B cell (primary cell): Measurements from ENCODE around the gene THY1. TPM values are rescaled to one million over a fixed set of nuclear protein-coding genes. Genes with fewer than 3 reads are reported as not detected.
"Not testable (repeated sequence)": the region's sequence is repeated elsewhere in the genome, so short reads cannot be mapped to it uniquely, and the experiment has no call there.

Experiments used
- ATAC-seq: fragments of 200-7000 bp; cut with Tn5 transposase; one replicate; pipeline ENCODE4 v1.10.0; 2021; ENCODE audit warnings: low read depth, mild to moderate bottlenecking, moderate number of reproducible peaks, moderate library complexity
- CTCF ChIA-PET: fragments of 350-600 bp; sonication (Branson Sonifier 250); formaldehyde crosslinking; loops from one replicate; lab custom pipeline; 2021; ENCODE audit warnings: antibody characterized with exemption, inconsistent platforms; lab: Charles Lee
- POLR2A ChIA-PET: fragments of 350-600 bp; sonication (Branson Sonifier 250); formaldehyde crosslinking; loops from one replicate; lab custom pipeline; 2021; ENCODE audit warnings: antibody characterized with exemption; lab: Charles Lee
- DNase-seq: peaks from one replicate; pipeline ENCODE4 v3.0.0; 2013
- H2AFZ ChIP-seq: 2 replicates; pipeline ENCODE4 v1.6.1; 2012; ENCODE audit warnings: mild to moderate bottlenecking, low read depth, low read length; ENCODE audit not compliant: insufficient read depth, poor library complexity, severe bottlenecking
- H3K27ac ChIP-seq, 2 donors: 1 replicate in 1 of 2; 2 replicates in 1 of 2; pipeline ENCODE4 v1.5.1; 2012 to 2013; ENCODE audit warnings: low read length in 2 of 2, mild to moderate bottlenecking in 2 of 2, moderate library complexity in 1 of 2
- H3K27me3 ChIP-seq, 4 experiments: fragments of 200-600 bp in 1 of 4; sonication (generic) in 1 of 4; replicated peaks in 1 of 4; 1 replicate in 2 of 4; 2 replicates in 2 of 4; pipeline versions ENCODE4 v1.6.1 to v1.7.0; 2013 to 2016; ENCODE audit warnings: low read length in 3 of 4, mild to moderate bottlenecking in 2 of 4, mixed read lengths in 1 of 4, moderate library complexity in 1 of 4; ENCODE audit not compliant: insufficient read depth in 4 of 4, control insufficient read depth in 3 of 4; ENCODE audit errors: control extremely low read depth in 1 of 4
- H3K36me3 ChIP-seq, 2 experiments: replicated peaks in 1 of 2; 1 replicate in 1 of 2; 2 replicates in 1 of 2; pipeline versions ENCODE4 v1.6.1 to v1.7.1; 2013; ENCODE audit warnings: low read length in 1 of 2; ENCODE audit not compliant: insufficient read depth in 2 of 2, control insufficient read depth in 1 of 2; ENCODE audit errors: control extremely low read depth in 1 of 2, extremely low read depth in 1 of 2
- H3K4me1 ChIP-seq, 2 donors: fragments of 200-600 bp in 1 of 2; sonication (generic) in 1 of 2; 1 replicate in 1 of 2; 2 replicates in 1 of 2; pipeline versions ENCODE4 v1.5.1 to v1.6.1; 2013 to 2017; ENCODE audit warnings: low read length in 2 of 2; ENCODE audit not compliant: control insufficient read depth in 2 of 2, insufficient read depth in 2 of 2
- H3K4me2 ChIP-seq: replicated peaks from 2 replicates; pipeline ENCODE3; 2012; ENCODE audit warnings: mild to moderate bottlenecking, low read depth, low read length; ENCODE audit not compliant: poor library complexity, severe bottlenecking
- H3K4me3 ChIP-seq, 5 experiments: fragments of 200-600 bp in 1 of 5; sonication (generic) in 1 of 5; 1 replicate in 3 of 5; 2 replicates in 2 of 5; pipeline versions ENCODE4 v1.5.1 to v1.7.0; 2011 to 2016; ENCODE audit warnings: low read length in 4 of 5, mild to moderate bottlenecking in 4 of 5, low read depth in 2 of 5, control low read depth in 1 of 5, moderate library complexity in 1 of 5; ENCODE audit not compliant: insufficient read depth in 1 of 5; ENCODE audit errors: control extremely low read depth in 1 of 5, extremely low read depth in 1 of 5
- H3K79me2 ChIP-seq: fragments of 200-600 bp; sonication (generic); one replicate; pipeline ENCODE4 v1.6.0; 2016; ENCODE audit warnings: low read length; ENCODE audit not compliant: control insufficient read depth, insufficient read depth
- H3K9ac ChIP-seq: fragments of 200-600 bp; sonication (generic); 2 replicates; pipeline ENCODE4 v1.6.1; 2017; ENCODE audit warnings: mild to moderate bottlenecking, low read length, moderate library complexity
- H3K9me3 ChIP-seq, 3 donors: one replicate each; pipeline versions ENCODE4 v1.6.1 to v1.7.1; 2013; ENCODE audit warnings: low read length in 2 of 3; ENCODE audit not compliant: control insufficient read depth in 2 of 3, insufficient read depth in 1 of 3; ENCODE audit errors: control extremely low read depth in 1 of 3
- H4K20me1 ChIP-seq: 2 replicates; pipeline ENCODE4 v1.6.0; 2012; ENCODE audit warnings: mild to moderate bottlenecking, low read length; ENCODE audit not compliant: insufficient read depth, control insufficient read depth, poor library complexity, severe bottlenecking
- H3K27ac Mint-ChIP-seq: one replicate; pipeline ENCODE4 v1.8.0; 2021; ENCODE audit warnings: mixed read lengths
- H3K27me3 Mint-ChIP-seq: one replicate; pipeline ENCODE4 v1.8.0; 2021; ENCODE audit warnings: mixed read lengths
- H3K4me1 Mint-ChIP-seq: one replicate; pipeline ENCODE4 v1.8.0; 2021; ENCODE audit warnings: mixed read lengths
- H3K4me3 Mint-ChIP-seq: one replicate; pipeline ENCODE4 v1.8.0; 2021; ENCODE audit warnings: mixed read lengths
- H3K9me3 Mint-ChIP-seq: one replicate; pipeline ENCODE4 v1.8.0; 2022; ENCODE audit warnings: mixed read lengths; ENCODE audit not compliant: insufficient read depth
- EZH2 ChIP-seq: IDR thresholded peaks from 2 replicates; pipeline ENCODE4 v1.6.1; 2012; ENCODE audit warnings: borderline replicate concordance, low read depth, mild to moderate bottlenecking, moderate library complexity, low read length; ENCODE audit not compliant: insufficient read depth, poor library complexity, severe bottlenecking
- WGBS: methylation state at CpG from one replicate; pipeline ENCODE4 v1.1.5; 2013; ENCODE audit warnings: missing lambda C conversion rate; ENCODE audit not compliant: insufficient coverage; 5-methylcytosine and 5-hydroxymethylcytosine counted together
- intact Hi-C: fragments of 100-400 bp; cut with micrococcal nuclease; formaldehyde crosslinking; loops from one replicate; pipeline ENCODE4 v1.10.0; 2022
- polyA plus RNA-seq: library from polyadenylated mRNA; depleted of rRNA; stranded (reverse); fragments of >200 nt; gene quantifications from 2 replicates; pipeline ENCODE4 v1.2.3, GENCODE V29; 2012
- total RNA-seq, 2 donors: library from RNA; stranded (reverse); fragments of 120-200 nt in 1 of 2; gene quantifications; 1 replicate in 1 of 2; 2 replicates in 1 of 2; pipeline versions ENCODE4 v1.2.3 to v1.2.4, GENCODE V29; 2013 to 2022
- TF ChIP-seq, protein P1 (sequence below): fragments of 200-600 bp; IDR thresholded peaks from one replicate; pipeline ENCODE4 v1.8.0; 2022; ENCODE audit warnings: antibody characterized with exemption, mild to moderate bottlenecking

The THY1 gene
- total and polyA plus RNA-seq, 2 donors (not counting 1 experiment from before 2014, with no cell fraction given) = not detected

DNA sequence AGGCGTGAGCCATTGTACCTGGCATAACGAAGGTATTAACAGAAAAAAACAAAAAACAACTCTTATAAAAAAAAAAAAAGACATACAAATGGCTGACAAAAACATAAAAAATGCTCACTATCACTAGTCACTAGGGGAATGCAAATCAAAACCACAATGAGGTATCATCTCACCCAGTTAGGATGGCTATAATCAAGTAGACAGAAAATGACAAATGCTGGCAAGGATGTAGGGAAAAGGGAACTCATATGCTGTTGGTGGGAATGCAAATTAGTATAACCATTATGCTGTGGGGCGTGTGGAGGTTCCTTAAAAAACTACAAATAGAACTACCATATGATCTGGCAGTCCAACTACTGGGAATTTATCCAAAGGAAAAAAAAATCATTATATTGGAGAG, 17.0 kb downstream of the THY1 start:
- intact Hi-C loops = no loop called here
- WGBS = no CpG with 5 or more reads among the region's 3 CpGs
- no peak overlapping the region for H3K27ac Mint-ChIP-seq
- POLR2A ChIA-PET = no interaction called here
- DNase-seq (no peak), ATAC-seq (no peak)
- CTCF ChIA-PET = no interaction called here
- H3K27ac ChIP-seq = no peak overlapping the region
- H3K36me3 ChIP-seq = no peaks in the 10 kb centered on the region
- no peaks in the 10 kb centered on the region for H3K4me1 ChIP-seq
- H3K79me2 ChIP-seq = no peaks in the 10 kb centered on the region
- peaks cover 0 to 2% (median 0%) of the 10 kb centered on the region in 3 donors for H3K9me3 ChIP-seq
- H3K4me3 ChIP-seq = no peak overlapping the region
- peaks cover 3% of the 10 kb centered on the region for H3K4me1 Mint-ChIP-seq
- no peak overlapping the region for H2AFZ ChIP-seq
- no peak overlapping the region for H3K4me2 ChIP-seq
- peaks cover 14% of the 10 kb centered on the region for H3K27me3 Mint-ChIP-seq
- H3K27me3 ChIP-seq = peaks cover 0 to 6% (median 0%) of the 10 kb centered on the region in 4 experiments
- H3K9ac ChIP-seq = no peak overlapping the region
- H3K9me3 Mint-ChIP-seq = no peaks in the 10 kb centered on the region
- no peaks in the 10 kb centered on the region for H4K20me1 ChIP-seq
- no peak for TF ChIP-seq EZH2
- TF ChIP-seq, protein P1, sequence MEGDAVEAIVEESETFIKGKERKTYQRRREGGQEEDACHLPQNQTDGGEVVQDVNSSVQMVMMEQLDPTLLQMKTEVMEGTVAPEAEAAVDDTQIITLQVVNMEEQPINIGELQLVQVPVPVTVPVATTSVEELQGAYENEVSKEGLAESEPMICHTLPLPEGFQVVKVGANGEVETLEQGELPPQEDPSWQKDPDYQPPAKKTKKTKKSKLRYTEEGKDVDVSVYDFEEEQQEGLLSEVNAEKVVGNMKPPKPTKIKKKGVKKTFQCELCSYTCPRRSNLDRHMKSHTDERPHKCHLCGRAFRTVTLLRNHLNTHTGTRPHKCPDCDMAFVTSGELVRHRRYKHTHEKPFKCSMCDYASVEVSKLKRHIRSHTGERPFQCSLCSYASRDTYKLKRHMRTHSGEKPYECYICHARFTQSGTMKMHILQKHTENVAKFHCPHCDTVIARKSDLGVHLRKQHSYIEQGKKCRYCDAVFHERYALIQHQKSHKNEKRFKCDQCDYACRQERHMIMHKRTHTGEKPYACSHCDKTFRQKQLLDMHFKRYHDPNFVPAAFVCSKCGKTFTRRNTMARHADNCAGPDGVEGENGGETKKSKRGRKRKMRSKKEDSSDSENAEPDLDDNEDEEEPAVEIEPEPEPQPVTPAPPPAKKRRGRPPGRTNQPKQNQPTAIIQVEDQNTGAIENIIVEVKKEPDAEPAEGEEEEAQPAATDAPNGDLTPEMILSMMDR = no peak
- H3K4me3 Mint-ChIP-seq = no peak overlapping the region

DNA sequence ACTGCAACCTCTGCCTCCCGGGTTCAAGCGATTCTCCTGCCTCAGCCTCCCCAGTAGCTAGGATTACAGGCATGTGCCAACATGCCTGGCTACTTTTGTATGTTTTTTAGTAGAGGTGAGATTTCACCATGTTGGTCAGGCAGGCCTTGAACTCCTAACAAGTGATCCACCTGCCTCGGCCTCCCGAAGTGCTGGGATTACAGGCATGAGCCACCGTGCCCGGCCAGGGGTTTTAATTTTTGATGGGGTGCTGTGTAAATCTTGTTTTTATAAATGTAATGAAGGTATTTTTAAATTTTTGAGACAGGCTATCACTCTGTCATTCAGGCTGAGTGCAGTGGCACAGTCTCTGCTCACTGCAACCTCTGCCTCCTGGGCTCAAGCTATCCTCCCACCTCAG, 17.5 kb downstream of the THY1 start:
- H3K27ac Mint-ChIP-seq, H3K9ac ChIP-seq, intact Hi-C loops, H3K79me2 ChIP-seq, H3K4me2 ChIP-seq, H3K4me3 Mint-ChIP-seq, H3K9me3 Mint-ChIP-seq, H4K20me1 ChIP-seq, H3K9me3 ChIP-seq, H3K36me3 ChIP-seq, DNase-seq, H3K4me3 ChIP-seq, ATAC-seq, H3K4me1 ChIP-seq, POLR2A ChIA-PET, H2AFZ ChIP-seq, H3K4me1 Mint-ChIP-seq, H3K27me3 ChIP-seq, H3K27ac ChIP-seq: not testable (repeated sequence)
- H3K27me3 Mint-ChIP-seq = peaks cover 15% of the 10 kb centered on the region
- 100% methylated on average over 4 of the region's 6 CpGs for WGBS
- CTCF ChIA-PET = interaction anchor here (0.6 kb wide), 1 partner anchor 20 kb away, joined by 4 read pairs; no protein-coding TSS in a partner anchor
